ENCODE results near the gene STXBP4. TPM values are rescaled to one million over a fixed set of nuclear protein-coding genes. Genes with fewer than 3 reads are reported as not detected.

STXBP4 gene
- total and polyA plus RNA-seq, 8 donors = 0.68 to 65.3 (median 6.0) TPM

GRCh38 chr17:55157165-55157564 is 188.6 kb downstream of the STXBP4 start:
- H3K36me3 ChIP-seq = peaks cover 0 to 8% (median 7%) of the 10 kb centered on the region in 4 donors
- intact Hi-C loops (cut with DNase I; ENCODE audit: low total_unique reads) = no loop called here
- TF ChIP-seq, protein P1, sequence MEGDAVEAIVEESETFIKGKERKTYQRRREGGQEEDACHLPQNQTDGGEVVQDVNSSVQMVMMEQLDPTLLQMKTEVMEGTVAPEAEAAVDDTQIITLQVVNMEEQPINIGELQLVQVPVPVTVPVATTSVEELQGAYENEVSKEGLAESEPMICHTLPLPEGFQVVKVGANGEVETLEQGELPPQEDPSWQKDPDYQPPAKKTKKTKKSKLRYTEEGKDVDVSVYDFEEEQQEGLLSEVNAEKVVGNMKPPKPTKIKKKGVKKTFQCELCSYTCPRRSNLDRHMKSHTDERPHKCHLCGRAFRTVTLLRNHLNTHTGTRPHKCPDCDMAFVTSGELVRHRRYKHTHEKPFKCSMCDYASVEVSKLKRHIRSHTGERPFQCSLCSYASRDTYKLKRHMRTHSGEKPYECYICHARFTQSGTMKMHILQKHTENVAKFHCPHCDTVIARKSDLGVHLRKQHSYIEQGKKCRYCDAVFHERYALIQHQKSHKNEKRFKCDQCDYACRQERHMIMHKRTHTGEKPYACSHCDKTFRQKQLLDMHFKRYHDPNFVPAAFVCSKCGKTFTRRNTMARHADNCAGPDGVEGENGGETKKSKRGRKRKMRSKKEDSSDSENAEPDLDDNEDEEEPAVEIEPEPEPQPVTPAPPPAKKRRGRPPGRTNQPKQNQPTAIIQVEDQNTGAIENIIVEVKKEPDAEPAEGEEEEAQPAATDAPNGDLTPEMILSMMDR (IDR thresholded peaks at IDR 0.05) = no peak
- no peak for TF ChIP-seq POLR2AphosphoS5 (IDR thresholded peaks at IDR 0.05)
- no peak for TF ChIP-seq POLR2A (IDR thresholded peaks at IDR 0.05)
- TF ChIP-seq EP300 (IDR thresholded peaks at IDR 0.05) = no peak
- H3K9me3 ChIP-seq = no peaks in the 10 kb centered on the region
- 38 to 64% (median 41%) methylated on average over 2 of the region's 2 CpGs for WGBS, 5 donors
- DNase-seq = peak in 1 of 2 donors; percentile 21
- no peak overlapping the region for H3K27ac ChIP-seq
- no peak overlapping the region for H3K4me3 ChIP-seq
- no peaks in the 10 kb centered on the region for H3K27me3 ChIP-seq
- peaks cover 0 to 18% (median 7%) of the 10 kb centered on the region in 4 donors for H3K4me1 ChIP-seq

GRCh38 chr17:55158439-55158838 is 189.9 kb downstream of the STXBP4 start:
- WGBS, 5 donors = 63 to 95% (median 91%) methylated on average over 2 of the region's 2 CpGs
- intact Hi-C loops (cut with DNase I; ENCODE audit: low total_unique reads) = no loop called here

DNA sequence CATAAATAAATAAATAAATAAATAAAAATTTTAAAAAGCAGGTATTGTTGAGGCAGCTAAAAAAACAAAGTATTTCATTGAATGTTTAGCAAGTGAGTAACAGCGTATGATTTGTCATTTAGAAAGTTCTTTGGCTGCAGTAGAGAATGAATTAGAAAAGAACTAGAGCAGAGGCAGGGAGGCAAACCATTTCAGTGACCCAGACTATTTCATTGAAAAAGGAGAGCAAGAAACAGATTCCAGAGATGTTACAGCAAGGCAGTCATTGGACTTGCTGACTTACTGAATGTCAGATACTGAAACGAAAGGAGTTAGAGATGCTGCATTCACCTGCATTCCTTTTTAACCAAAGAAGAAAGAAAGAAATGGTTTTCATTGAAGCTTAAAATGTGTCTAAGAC is 190.7 kb downstream of the STXBP4 start:
- Histone ChIP-seq H3K36me3 (peaks cover 0 to 8% (median 7%) of the 10 kb centered on the region in 4 donors), H3K27ac (no peak overlapping the region), H3K9me3 (no peaks in the 10 kb centered on the region), H3K27me3 (no peaks in the 10 kb centered on the region), H3K4me1 (peaks cover 0 to 18% (median 7%) of the 10 kb centered on the region in 4 donors), H3K4me3 (no peak overlapping the region)
- TF ChIP-seq, protein P1 (IDR thresholded peaks at IDR 0.05) = no peak
- TF ChIP-seq EP300 (IDR thresholded peaks at IDR 0.05) (no peak), POLR2AphosphoS5 (IDR thresholded peaks at IDR 0.05) (no peak), POLR2A (IDR thresholded peaks at IDR 0.05) (no peak)
- DNase-seq = no peak
- intact Hi-C loops (cut with DNase I; ENCODE audit: low total_unique reads) = no loop called here
- WGBS, 5 donors = 87 to 99% (median 90%) methylated on average over 2 of the region's 2 CpGs

More at GRCh38 chr17:55158439-55158838, 189.9 kb downstream of the STXBP4 start:
- no peak for TF ChIP-seq EP300 (IDR thresholded peaks at IDR 0.05)
- TF ChIP-seq, protein P1 (IDR thresholded peaks at IDR 0.05) = no peak
- TF ChIP-seq POLR2A (IDR thresholded peaks at IDR 0.05) = no peak
- no peak for TF ChIP-seq POLR2AphosphoS5 (IDR thresholded peaks at IDR 0.05)
- Histone ChIP-seq H3K4me1 (peaks cover 0 to 18% (median 7%) of the 10 kb centered on the region in 4 donors), H3K9me3 (no peaks in the 10 kb centered on the region), H3K36me3 (peaks cover 0 to 8% (median 7%) of the 10 kb centered on the region in 4 donors), H3K27ac (no peak overlapping the region), H3K4me3 (no peak overlapping the region), H3K27me3 (no peaks in the 10 kb centered on the region)
- no peak for DNase-seq

GRCh38 chr17:55160501-55160900 is 191.9 kb downstream of the STXBP4 start:
- Histone ChIP-seq H3K36me3 (peaks cover 0 to 8% (median 7%) of the 10 kb centered on the region in 4 donors), H3K4me1 (peaks cover 0 to 18% (median 3%) of the 10 kb centered on the region in 4 donors), H3K9me3 (no peaks in the 10 kb centered on the region), H3K27me3 (no peaks in the 10 kb centered on the region), H3K4me3 (no peak overlapping the region), H3K27ac (no peak overlapping the region)
- intact Hi-C loops (cut with DNase I; ENCODE audit: low total_unique reads) = no loop called here
- TF ChIP-seq POLR2A (IDR thresholded peaks at IDR 0.05) (no peak), POLR2AphosphoS5 (IDR thresholded peaks at IDR 0.05) (no peak), EP300 (IDR thresholded peaks at IDR 0.05) (no peak)
- TF ChIP-seq, protein P1 (IDR thresholded peaks at IDR 0.05) = no peak
- WGBS, 5 donors = 90 to 94% (median 91%) methylated on average over 7 of the region's 7 CpGs
- no peak for DNase-seq
